ENCODE data around the gene REPIN1. TPM values are rescaled to one million over a fixed set of nuclear protein-coding genes. Genes with fewer than 3 reads are reported as not detected.

The REPIN1 gene
- total RNA-seq, 1 donor from 2014 or later, result 144 TPM

GRCh38 chr7:150379441-150380379 is 11.1 kb downstream of the REPIN1 start:
- no peak for TF ChIP-seq CTCF (IDR thresholded peaks at IDR 0.05; ENCODE audit: insufficient read depth, low read length, poor library complexity, severe bottlenecking)
- Histone ChIP-seq H3K27me3 (ENCODE audit: control insufficient read depth, insufficient read depth, low read length) (no peaks in the 10 kb centered on the region), H3K4me3 (ENCODE audit: low read depth, low read length) (peak overlapping the region; percentile 82), H3K36me3 (ENCODE audit: control insufficient read depth, insufficient read depth, low read length) (no peaks in the 10 kb centered on the region)
- DNase-seq (ENCODE audit: low read depth), result no peak

GRCh38 chr7:150380463-150380862 is 11.8 kb downstream of the REPIN1 start:
- H3K36me3 ChIP-seq (ENCODE audit: control insufficient read depth, insufficient read depth, low read length), result no peaks in the 10 kb centered on the region
- no peak for DNase-seq (ENCODE audit: low read depth)
- H3K4me3 ChIP-seq (ENCODE audit: low read depth, low read length), result peak overlapping the region; percentile 82
- TF ChIP-seq CTCF (IDR thresholded peaks at IDR 0.05; ENCODE audit: insufficient read depth, low read length, poor library complexity, severe bottlenecking), result no peak
- H3K27me3 ChIP-seq (ENCODE audit: control insufficient read depth, insufficient read depth, low read length), result no peaks in the 10 kb centered on the region

GRCh38 chr7:150381096-150381495 is 12.5 kb downstream of the REPIN1 start:
- Histone ChIP-seq H3K27me3 (ENCODE audit: control insufficient read depth, insufficient read depth, low read length) (no peaks in the 10 kb centered on the region), H3K36me3 (ENCODE audit: control insufficient read depth, insufficient read depth, low read length) (no peaks in the 10 kb centered on the region), H3K4me3 (ENCODE audit: low read depth, low read length) (no peak overlapping the region)
- DNase-seq (ENCODE audit: low read depth), result no peak
- no peak for TF ChIP-seq CTCF (IDR thresholded peaks at IDR 0.05; ENCODE audit: insufficient read depth, low read length, poor library complexity, severe bottlenecking)

- Histone ChIP-seq H3K27me3 (ENCODE audit: control insufficient read depth, insufficient read depth, low read length) (no peaks in the 10 kb centered on the region), H3K36me3 (ENCODE audit: control insufficient read depth, insufficient read depth, low read length) (no peaks in the 10 kb centered on the region), H3K4me3 (ENCODE audit: low read depth, low read length) (no peak overlapping the region)
- no peak for DNase-seq (ENCODE audit: low read depth)
- TF ChIP-seq CTCF (IDR thresholded peaks at IDR 0.05; ENCODE audit: insufficient read depth, low read length, poor library complexity, severe bottlenecking), result no peak
Measured at GRCh38 chr7:150381785-150382122, 13.1 kb downstream of the REPIN1 start.

GRCh38 chr7:150382123-150382843 is 13.7 kb downstream of the REPIN1 start:
- no peaks in the 10 kb centered on the region for H3K36me3 ChIP-seq (ENCODE audit: control insufficient read depth, insufficient read depth, low read length)
- DNase-seq (ENCODE audit: low read depth), result no peak
- H3K27me3 ChIP-seq (ENCODE audit: control insufficient read depth, insufficient read depth, low read length), result no peaks in the 10 kb centered on the region
- TF ChIP-seq CTCF (IDR thresholded peaks at IDR 0.05; ENCODE audit: insufficient read depth, low read length, poor library complexity, severe bottlenecking), result no peak
- H3K4me3 ChIP-seq (ENCODE audit: low read depth, low read length), result no peak overlapping the region
